ENCODE measurements around the gene PHF2.

GRCh38 chr9:93531374-93531773 is 45.0 kb upstream of the PHF2 start:
- TF ChIP-seq, protein P1, sequence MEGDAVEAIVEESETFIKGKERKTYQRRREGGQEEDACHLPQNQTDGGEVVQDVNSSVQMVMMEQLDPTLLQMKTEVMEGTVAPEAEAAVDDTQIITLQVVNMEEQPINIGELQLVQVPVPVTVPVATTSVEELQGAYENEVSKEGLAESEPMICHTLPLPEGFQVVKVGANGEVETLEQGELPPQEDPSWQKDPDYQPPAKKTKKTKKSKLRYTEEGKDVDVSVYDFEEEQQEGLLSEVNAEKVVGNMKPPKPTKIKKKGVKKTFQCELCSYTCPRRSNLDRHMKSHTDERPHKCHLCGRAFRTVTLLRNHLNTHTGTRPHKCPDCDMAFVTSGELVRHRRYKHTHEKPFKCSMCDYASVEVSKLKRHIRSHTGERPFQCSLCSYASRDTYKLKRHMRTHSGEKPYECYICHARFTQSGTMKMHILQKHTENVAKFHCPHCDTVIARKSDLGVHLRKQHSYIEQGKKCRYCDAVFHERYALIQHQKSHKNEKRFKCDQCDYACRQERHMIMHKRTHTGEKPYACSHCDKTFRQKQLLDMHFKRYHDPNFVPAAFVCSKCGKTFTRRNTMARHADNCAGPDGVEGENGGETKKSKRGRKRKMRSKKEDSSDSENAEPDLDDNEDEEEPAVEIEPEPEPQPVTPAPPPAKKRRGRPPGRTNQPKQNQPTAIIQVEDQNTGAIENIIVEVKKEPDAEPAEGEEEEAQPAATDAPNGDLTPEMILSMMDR (IDR thresholded peaks at IDR 0.05): no peak
- TF ChIP-seq POLR2A (IDR thresholded peaks at IDR 0.05) (no peak), POLR2AphosphoS5 (IDR thresholded peaks at IDR 0.05) (no peak), EP300 (IDR thresholded peaks at IDR 0.05) (no peak)

All from sigmoid colon (tissue), 4 donors.